ENCODE measurements around the gene ARPC5L.

DNA sequence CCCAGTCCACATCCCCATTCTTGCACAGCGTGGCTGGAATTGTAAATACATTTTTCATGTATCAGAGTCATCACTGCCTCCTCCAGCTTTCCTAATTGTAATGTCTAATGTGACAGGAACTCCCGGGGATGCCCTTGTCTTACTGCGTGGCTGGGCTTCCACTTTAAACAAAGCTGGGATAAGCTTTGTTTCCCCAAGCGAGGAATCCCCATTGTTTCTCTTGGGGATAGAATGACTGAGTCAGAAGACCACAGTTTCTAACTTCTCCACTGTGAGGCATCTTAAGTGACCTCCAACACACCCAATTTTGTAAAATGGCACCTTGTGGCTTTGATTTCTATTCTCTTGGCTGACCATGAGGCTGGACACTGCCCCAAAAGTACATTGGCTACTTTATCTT is 22.4 kb downstream of the ARPC5L start:
- TF ChIP-seq CTCF (IDR thresholded peaks at IDR 0.05) = no peak
- TF ChIP-seq, protein P1, sequence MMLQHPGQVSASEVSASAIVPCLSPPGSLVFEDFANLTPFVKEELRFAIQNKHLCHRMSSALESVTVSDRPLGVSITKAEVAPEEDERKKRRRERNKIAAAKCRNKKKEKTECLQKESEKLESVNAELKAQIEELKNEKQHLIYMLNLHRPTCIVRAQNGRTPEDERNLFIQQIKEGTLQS (CRISPR knock-in tag; conservative IDR thresholded peaks at IDR 0.05) = no peak
- TF ChIP-seq SMAD4 (CRISPR knock-in tag; IDR thresholded peaks at IDR 0.05) = no peak
- TF ChIP-seq, protein P2, sequence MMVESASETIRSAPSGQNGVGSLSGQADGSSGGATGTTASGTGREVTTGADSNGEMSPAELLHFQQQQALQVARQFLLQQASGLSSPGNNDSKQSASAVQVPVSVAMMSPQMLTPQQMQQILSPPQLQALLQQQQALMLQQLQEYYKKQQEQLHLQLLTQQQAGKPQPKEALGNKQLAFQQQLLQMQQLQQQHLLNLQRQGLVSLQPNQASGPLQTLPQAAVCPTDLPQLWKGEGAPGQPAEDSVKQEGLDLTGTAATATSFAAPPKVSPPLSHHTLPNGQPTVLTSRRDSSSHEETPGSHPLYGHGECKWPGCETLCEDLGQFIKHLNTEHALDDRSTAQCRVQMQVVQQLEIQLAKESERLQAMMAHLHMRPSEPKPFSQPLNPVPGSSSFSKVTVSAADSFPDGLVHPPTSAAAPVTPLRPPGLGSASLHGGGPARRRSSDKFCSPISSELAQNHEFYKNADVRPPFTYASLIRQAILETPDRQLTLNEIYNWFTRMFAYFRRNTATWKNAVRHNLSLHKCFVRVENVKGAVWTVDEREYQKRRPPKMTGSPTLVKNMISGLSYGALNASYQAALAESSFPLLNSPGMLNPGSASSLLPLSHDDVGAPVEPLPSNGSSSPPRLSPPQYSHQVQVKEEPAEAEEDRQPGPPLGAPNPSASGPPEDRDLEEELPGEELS (CRISPR knock-in tag; IDR thresholded peaks at IDR 0.05) = no peak
- TF ChIP-seq NR2C2 (CRISPR knock-in tag; IDR thresholded peaks at IDR 0.05) = no peak
- TF ChIP-seq JUN (CRISPR knock-in tag; IDR thresholded peaks at IDR 0.05) = no peak
- TF ChIP-seq GABPB1 (CRISPR knock-in tag; IDR thresholded peaks at IDR 0.05) = no peak
- TF ChIP-seq IRF1 (CRISPR knock-in tag; IDR thresholded peaks at IDR 0.05) = no peak
- TF ChIP-seq HMGA2 (CRISPR knock-in tag; IDR thresholded peaks at IDR 0.05) = no peak
- no peak for TF ChIP-seq CREB1 (CRISPR knock-in tag; IDR thresholded peaks at IDR 0.05)
- TF ChIP-seq ETV6 (CRISPR knock-in tag; IDR thresholded peaks at IDR 0.05) = no peak
